Measurements from ENCODE around the gene SLC31A2.

Gene SLC31A2

DNA sequence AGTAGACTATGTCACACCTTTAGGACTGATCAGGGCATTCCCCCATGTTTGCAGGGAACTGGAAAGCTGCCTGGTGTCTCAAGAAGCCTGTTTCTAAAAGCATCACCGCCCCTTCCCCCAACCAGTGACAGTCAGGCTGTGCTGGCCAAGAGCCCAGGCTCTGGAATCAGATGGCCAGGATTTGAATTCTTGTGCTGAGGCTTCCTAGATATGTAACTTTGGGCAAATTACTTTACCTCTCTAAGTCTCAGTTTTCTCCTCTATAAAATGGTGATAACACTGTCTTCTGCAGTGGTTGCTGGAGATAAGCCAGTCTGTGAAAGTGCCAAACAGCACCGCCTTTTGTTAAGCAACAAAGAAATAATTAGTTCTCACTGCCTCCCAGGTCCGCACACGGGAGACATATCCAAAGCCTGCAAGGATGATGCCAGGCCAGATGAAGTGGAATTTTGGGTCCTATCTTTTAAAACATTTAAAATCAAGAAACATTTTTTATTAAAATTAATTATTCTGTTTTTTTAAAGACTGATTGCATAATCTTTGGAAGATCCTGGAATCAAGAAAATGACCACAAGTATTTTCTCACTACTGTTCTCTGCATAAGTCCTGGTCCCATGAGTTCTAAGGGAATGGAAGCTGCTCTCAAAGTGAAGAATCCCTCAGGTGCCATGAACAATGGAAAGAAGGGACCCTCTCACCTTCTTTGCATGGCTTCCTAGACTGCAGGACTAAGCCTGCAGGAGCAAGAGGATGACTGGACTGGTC, 13.9 kb downstream of the SLC31A2 start:
- Histone ChIP-seq H3K9me3 (ENCODE audit: control insufficient read depth, low read length) (no peaks in the 10 kb centered on the region), H3K4me1 (ENCODE audit: control insufficient read depth, insufficient read depth, low read length, poor library complexity, severe bottlenecking) (no peaks in the 10 kb centered on the region), H3K4me3 (ENCODE audit: insufficient read depth, low read depth, low read length, poor library complexity, severe bottlenecking) (no peak overlapping the region), H3K36me3 (ENCODE audit: control insufficient read depth, insufficient read depth, low read length) (peaks cover 68% of the 10 kb centered on the region), H3K27me3 (replicated peaks; ENCODE audit: control insufficient read depth, insufficient read depth, low read length, poor library complexity, severe bottlenecking) (no peaks in the 10 kb centered on the region), H3K27ac (ENCODE audit: insufficient read depth, low read length, poor library complexity, severe bottlenecking) (no peak overlapping the region)
- DNase-seq, result no peak

DNA sequence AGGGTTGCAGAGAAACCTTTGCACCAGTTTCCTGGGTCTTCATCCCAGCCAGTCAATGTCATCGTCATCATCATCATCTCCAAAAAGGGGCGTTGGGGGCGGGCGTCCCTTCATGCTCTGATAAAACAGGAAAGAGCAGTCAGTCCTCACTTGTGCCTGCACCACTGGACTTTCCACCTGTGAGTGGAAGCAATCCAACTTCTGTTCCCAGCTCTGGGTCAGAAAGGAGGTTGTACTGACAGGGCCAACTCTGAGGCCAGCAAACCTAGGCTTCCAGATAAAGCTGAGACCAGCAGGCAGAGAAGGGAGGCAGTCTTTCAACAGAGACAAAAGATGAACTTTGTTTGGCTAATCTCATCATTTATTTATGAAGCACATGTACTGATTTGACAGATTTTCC, 15.2 kb downstream of the SLC31A2 start:
- Histone ChIP-seq H3K4me3 (ENCODE audit: insufficient read depth, low read depth, low read length, poor library complexity, severe bottlenecking) (no peak overlapping the region), H3K9me3 (ENCODE audit: control insufficient read depth, low read length) (no peaks in the 10 kb centered on the region), H3K27me3 (replicated peaks; ENCODE audit: control insufficient read depth, insufficient read depth, low read length, poor library complexity, severe bottlenecking) (no peaks in the 10 kb centered on the region), H3K4me1 (ENCODE audit: control insufficient read depth, insufficient read depth, low read length, poor library complexity, severe bottlenecking) (no peaks in the 10 kb centered on the region), H3K27ac (ENCODE audit: insufficient read depth, low read length, poor library complexity, severe bottlenecking) (no peak overlapping the region), H3K36me3 (ENCODE audit: control insufficient read depth, insufficient read depth, low read length) (peaks cover 80% of the 10 kb centered on the region)
- DNase-seq, result no peak

GRCh38 chr9:113168809-113169208, 18.0 kb downstream of the SLC31A2 start:
- peaks cover 87% of the 10 kb centered on the region for H3K36me3 ChIP-seq (ENCODE audit: control insufficient read depth, insufficient read depth, low read length)
- H3K9me3 ChIP-seq (ENCODE audit: control insufficient read depth, low read length), result no peaks in the 10 kb centered on the region

GRCh38 chr9:113173341-113173740, 22.5 kb downstream of the SLC31A2 start:
- H3K27me3 ChIP-seq (replicated peaks; ENCODE audit: control insufficient read depth, insufficient read depth, low read length, poor library complexity, severe bottlenecking), result no peaks in the 10 kb centered on the region
- no peaks in the 10 kb centered on the region for H3K9me3 ChIP-seq (ENCODE audit: control insufficient read depth, low read length)
- H3K4me3 ChIP-seq (ENCODE audit: insufficient read depth, low read depth, low read length, poor library complexity, severe bottlenecking), result no peak overlapping the region
- H3K36me3 ChIP-seq (ENCODE audit: control insufficient read depth, insufficient read depth, low read length), result peaks cover 88% of the 10 kb centered on the region
- no peak for DNase-seq
- no peaks in the 10 kb centered on the region for H3K4me1 ChIP-seq (ENCODE audit: control insufficient read depth, insufficient read depth, low read length, poor library complexity, severe bottlenecking)
- no peak overlapping the region for H3K27ac ChIP-seq (ENCODE audit: insufficient read depth, low read length, poor library complexity, severe bottlenecking)

More at GRCh38 chr9:113168809-113169208, 18.0 kb downstream of the SLC31A2 start:
- H3K4me1 ChIP-seq (ENCODE audit: control insufficient read depth, insufficient read depth, low read length, poor library complexity, severe bottlenecking), result no peaks in the 10 kb centered on the region
- H3K4me3 ChIP-seq (ENCODE audit: insufficient read depth, low read depth, low read length, poor library complexity, severe bottlenecking), result no peak overlapping the region
- DNase-seq, result no peak
- H3K27me3 ChIP-seq (replicated peaks; ENCODE audit: control insufficient read depth, insufficient read depth, low read length, poor library complexity, severe bottlenecking), result no peaks in the 10 kb centered on the region
- H3K27ac ChIP-seq (ENCODE audit: insufficient read depth, low read length, poor library complexity, severe bottlenecking), result no peak overlapping the region

DNA sequence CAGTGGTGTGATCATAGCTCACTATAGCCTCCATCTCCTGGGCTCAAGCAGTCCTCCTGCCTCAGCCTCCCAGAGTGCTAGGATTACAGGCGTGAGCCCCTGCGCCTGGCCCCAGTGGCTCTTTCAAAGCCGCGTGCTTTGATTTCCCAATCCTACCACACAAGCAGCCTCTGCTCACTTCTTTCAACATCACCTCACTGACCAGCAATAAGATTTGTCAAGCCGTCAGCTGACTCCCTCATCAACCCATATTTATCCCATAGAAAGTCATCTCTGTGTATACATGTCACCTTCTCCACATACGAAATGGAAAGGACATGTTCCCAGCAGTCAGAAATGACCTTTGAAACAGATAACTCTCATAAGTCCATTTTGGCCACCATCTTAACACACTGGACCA, 26.0 kb downstream of the SLC31A2 start:
- peaks cover 76% of the 10 kb centered on the region for H3K36me3 ChIP-seq (ENCODE audit: control insufficient read depth, insufficient read depth, low read length)
- H3K4me3 ChIP-seq (ENCODE audit: insufficient read depth, low read depth, low read length, poor library complexity, severe bottlenecking), result no peak overlapping the region
- H3K27ac ChIP-seq (ENCODE audit: insufficient read depth, low read length, poor library complexity, severe bottlenecking), result no peak overlapping the region
- H3K4me1 ChIP-seq (ENCODE audit: control insufficient read depth, insufficient read depth, low read length, poor library complexity, severe bottlenecking), result no peaks in the 10 kb centered on the region
- no peaks in the 10 kb centered on the region for H3K27me3 ChIP-seq (replicated peaks; ENCODE audit: control insufficient read depth, insufficient read depth, low read length, poor library complexity, severe bottlenecking)
- no peak for DNase-seq
- H3K9me3 ChIP-seq (ENCODE audit: control insufficient read depth, low read length), result no peaks in the 10 kb centered on the region

- H3K27ac ChIP-seq (ENCODE audit: insufficient read depth, low read length, poor library complexity, severe bottlenecking), result no peak overlapping the region
- H3K4me3 ChIP-seq (ENCODE audit: insufficient read depth, low read depth, low read length, poor library complexity, severe bottlenecking), result no peak overlapping the region
- no peak for DNase-seq
- H3K9me3 ChIP-seq (ENCODE audit: control insufficient read depth, low read length), result no peaks in the 10 kb centered on the region
- H3K36me3 ChIP-seq (ENCODE audit: control insufficient read depth, insufficient read depth, low read length), result peaks cover 80% of the 10 kb centered on the region
- H3K4me1 ChIP-seq (ENCODE audit: control insufficient read depth, insufficient read depth, low read length, poor library complexity, severe bottlenecking), result no peaks in the 10 kb centered on the region
- H3K27me3 ChIP-seq (replicated peaks; ENCODE audit: control insufficient read depth, insufficient read depth, low read length, poor library complexity, severe bottlenecking), result no peaks in the 10 kb centered on the region
Observed at GRCh38 chr9:113177251-113177650, 26.4 kb downstream of the SLC31A2 start.

- peaks cover 80% of the 10 kb centered on the region for H3K36me3 ChIP-seq (ENCODE audit: control insufficient read depth, insufficient read depth, low read length)
Observed at GRCh38 chr9:113178087-113178486, 27.3 kb downstream of the SLC31A2 start.

DNA sequence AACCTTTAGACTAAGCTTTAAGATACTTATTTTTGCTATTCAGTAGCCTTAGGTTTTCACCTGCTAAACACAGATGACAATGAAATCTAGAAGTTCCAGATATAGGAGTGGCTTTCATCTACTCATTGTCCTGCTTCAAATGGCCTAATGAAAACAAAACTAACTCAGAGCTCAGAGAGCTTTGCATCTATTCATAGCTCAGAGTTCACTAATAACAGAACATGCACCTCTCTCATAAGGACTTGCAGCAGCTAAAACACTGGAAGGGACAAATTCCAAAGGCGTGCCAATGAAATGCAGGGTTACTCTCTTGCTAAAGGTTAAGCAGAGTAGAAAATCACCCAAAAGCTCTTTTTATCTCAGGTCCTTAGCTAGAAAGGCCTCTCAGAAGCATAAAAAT, 29.0 kb downstream of the SLC31A2 start:
- Histone ChIP-seq H3K4me3 (ENCODE audit: insufficient read depth, low read depth, low read length, poor library complexity, severe bottlenecking) (no peak overlapping the region), H3K27me3 (replicated peaks; ENCODE audit: control insufficient read depth, insufficient read depth, low read length, poor library complexity, severe bottlenecking) (no peaks in the 10 kb centered on the region), H3K9me3 (ENCODE audit: control insufficient read depth, low read length) (no peaks in the 10 kb centered on the region), H3K27ac (ENCODE audit: insufficient read depth, low read length, poor library complexity, severe bottlenecking) (no peak overlapping the region), H3K36me3 (ENCODE audit: control insufficient read depth, insufficient read depth, low read length) (peaks cover 82% of the 10 kb centered on the region), H3K4me1 (ENCODE audit: control insufficient read depth, insufficient read depth, low read length, poor library complexity, severe bottlenecking) (no peaks in the 10 kb centered on the region)
- no peak for DNase-seq

More at GRCh38 chr9:113178087-113178486, 27.3 kb downstream of the SLC31A2 start:
- Histone ChIP-seq H3K9me3 (ENCODE audit: control insufficient read depth, low read length) (no peaks in the 10 kb centered on the region), H3K4me1 (ENCODE audit: control insufficient read depth, insufficient read depth, low read length, poor library complexity, severe bottlenecking) (no peaks in the 10 kb centered on the region), H3K4me3 (ENCODE audit: insufficient read depth, low read depth, low read length, poor library complexity, severe bottlenecking) (no peak overlapping the region), H3K27me3 (replicated peaks; ENCODE audit: control insufficient read depth, insufficient read depth, low read length, poor library complexity, severe bottlenecking) (no peaks in the 10 kb centered on the region), H3K27ac (ENCODE audit: insufficient read depth, low read length, poor library complexity, severe bottlenecking) (no peak overlapping the region)
- no peak for DNase-seq

DNA sequence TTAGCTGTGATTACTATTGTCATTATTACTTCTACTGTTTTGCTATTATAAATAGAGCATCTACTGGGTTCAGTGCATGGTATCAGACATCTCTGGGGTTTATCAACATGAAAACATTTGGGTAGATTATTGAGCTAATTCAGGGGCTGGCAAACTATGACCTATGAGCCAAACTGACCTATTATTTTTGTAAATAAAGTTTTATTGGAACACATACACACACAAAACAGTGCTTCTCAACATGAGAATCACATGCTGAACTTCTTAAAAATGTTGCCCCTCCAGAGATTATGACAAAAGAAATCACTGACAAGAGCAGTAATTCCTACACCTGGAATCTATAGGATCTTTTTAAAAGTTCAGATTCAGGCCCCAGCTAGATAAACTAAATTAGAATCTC, 30.4 kb downstream of the SLC31A2 start:
- Histone ChIP-seq H3K4me1 (ENCODE audit: control insufficient read depth, insufficient read depth, low read length, poor library complexity, severe bottlenecking) (no peaks in the 10 kb centered on the region), H3K27me3 (replicated peaks; ENCODE audit: control insufficient read depth, insufficient read depth, low read length, poor library complexity, severe bottlenecking) (no peaks in the 10 kb centered on the region), H3K36me3 (ENCODE audit: control insufficient read depth, insufficient read depth, low read length) (peaks cover 80% of the 10 kb centered on the region), H3K4me3 (ENCODE audit: insufficient read depth, low read depth, low read length, poor library complexity, severe bottlenecking) (no peak overlapping the region), H3K27ac (ENCODE audit: insufficient read depth, low read length, poor library complexity, severe bottlenecking) (no peak overlapping the region), H3K9me3 (ENCODE audit: control insufficient read depth, low read length) (no peaks in the 10 kb centered on the region)
- DNase-seq, result no peak

DNA sequence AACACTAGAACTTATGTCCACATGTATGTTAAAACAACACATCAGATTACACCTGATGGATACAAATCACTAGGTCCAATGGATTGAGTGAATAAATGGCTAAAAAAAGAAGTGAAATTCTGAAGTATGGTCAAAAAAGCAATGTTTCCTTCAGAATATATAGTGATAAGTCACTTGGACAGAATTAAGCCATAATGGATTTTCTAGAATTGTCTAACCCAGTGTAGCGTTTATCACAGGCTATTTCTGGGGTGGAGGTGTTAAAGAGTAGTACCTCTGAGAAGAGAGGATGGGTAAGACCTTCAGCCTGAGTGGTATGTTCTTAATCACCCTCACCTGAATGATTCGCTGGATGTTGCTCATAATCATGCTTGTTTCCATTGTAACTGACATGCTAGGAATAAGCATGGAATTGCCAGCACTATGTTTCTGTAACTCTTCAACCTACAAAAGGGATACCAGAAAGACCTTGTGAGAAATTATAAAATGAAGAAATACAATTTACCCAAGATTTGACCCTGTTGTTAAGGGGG, 33.2 kb downstream of the SLC31A2 start:
- Histone ChIP-seq H3K4me3 (ENCODE audit: insufficient read depth, low read depth, low read length, poor library complexity, severe bottlenecking) (no peak overlapping the region), H3K4me1 (ENCODE audit: control insufficient read depth, insufficient read depth, low read length, poor library complexity, severe bottlenecking) (no peaks in the 10 kb centered on the region), H3K9me3 (ENCODE audit: control insufficient read depth, low read length) (no peaks in the 10 kb centered on the region), H3K27me3 (replicated peaks; ENCODE audit: control insufficient read depth, insufficient read depth, low read length, poor library complexity, severe bottlenecking) (no peaks in the 10 kb centered on the region), H3K27ac (ENCODE audit: insufficient read depth, low read length, poor library complexity, severe bottlenecking) (no peak overlapping the region), H3K36me3 (ENCODE audit: control insufficient read depth, insufficient read depth, low read length) (peaks cover 80% of the 10 kb centered on the region)
- DNase-seq, result no peak

Data from effector memory CD4-positive, alpha-beta T cell (primary cell).